ENCODE measurements around the gene POU3F3. TPM values are rescaled to one million over a fixed set of nuclear protein-coding genes. Genes with fewer than 3 reads are reported as not detected.

Gene POU3F3
- total RNA-seq, 1 experiment from 2014 or later, result not detected

- Histone ChIP-seq H3K36me3 (ENCODE audit: control insufficient read depth in 1 of 2, insufficient read depth in 2 of 2, low read length in 2 of 2) (no peaks in the 10 kb centered on the region), H3K27me3 (ENCODE audit: insufficient read depth, low read length) (peaks cover 13% of the 10 kb centered on the region; the same call in 1 of the 2 replicates), H2AFZ (ENCODE audit: low read depth, low read length, poor library complexity, severe bottlenecking) (no peak overlapping the region), H3K27ac (ENCODE audit: low read depth, low read length) (no peak overlapping the region), H3K9me3 (ENCODE audit: control insufficient read depth in 1 of 2, insufficient read depth in 1 of 2, low read depth in 1 of 2, low read length in 2 of 2) (no peaks in the 10 kb centered on the region), H3K4me3 (replicated peaks in 1 of 2; ENCODE audit: low read depth in 1 of 2, low read length in 2 of 2) (no peak overlapping the region), H3K79me2 (ENCODE audit: insufficient read depth, low read length) (no peaks in the 10 kb centered on the region), H4K20me1 (ENCODE audit: insufficient read depth) (no peaks in the 10 kb centered on the region), H3K4me2 (ENCODE audit: low read length) (no peak overlapping the region), H3K9ac (ENCODE audit: low read length) (no peak overlapping the region), H3K9me2 (ENCODE audit: insufficient read depth) (no peaks in the 10 kb centered on the region), H3K4me1 (ENCODE audit: control insufficient read depth in 1 of 2, insufficient read depth in 2 of 2, low read length in 2 of 2) (peaks cover 0 to 8% of the 10 kb centered on the region in 2 experiments; a peak in 1 of 4 replicates)
- ChIA-PET CTCF (no interaction called here), POLR2A (no interaction called here), RAD21 (ENCODE audit: low non-redundant PET in 1 of 2, low total read pairs in 2 of 2, uncharacterized antibody in 2 of 2, unreplicated experiment in 2 of 2) (no interaction called here)
- TF ChIP-seq SRF (IDR thresholded peaks at IDR 0.05; ENCODE audit: low read depth) (no peak), EGR1 (IDR thresholded peaks at IDR 0.05; ENCODE audit: low read depth) (no peak), MAX (IDR thresholded peaks at IDR 0.05) (no peak)
- TF ChIP-seq, protein P1, sequence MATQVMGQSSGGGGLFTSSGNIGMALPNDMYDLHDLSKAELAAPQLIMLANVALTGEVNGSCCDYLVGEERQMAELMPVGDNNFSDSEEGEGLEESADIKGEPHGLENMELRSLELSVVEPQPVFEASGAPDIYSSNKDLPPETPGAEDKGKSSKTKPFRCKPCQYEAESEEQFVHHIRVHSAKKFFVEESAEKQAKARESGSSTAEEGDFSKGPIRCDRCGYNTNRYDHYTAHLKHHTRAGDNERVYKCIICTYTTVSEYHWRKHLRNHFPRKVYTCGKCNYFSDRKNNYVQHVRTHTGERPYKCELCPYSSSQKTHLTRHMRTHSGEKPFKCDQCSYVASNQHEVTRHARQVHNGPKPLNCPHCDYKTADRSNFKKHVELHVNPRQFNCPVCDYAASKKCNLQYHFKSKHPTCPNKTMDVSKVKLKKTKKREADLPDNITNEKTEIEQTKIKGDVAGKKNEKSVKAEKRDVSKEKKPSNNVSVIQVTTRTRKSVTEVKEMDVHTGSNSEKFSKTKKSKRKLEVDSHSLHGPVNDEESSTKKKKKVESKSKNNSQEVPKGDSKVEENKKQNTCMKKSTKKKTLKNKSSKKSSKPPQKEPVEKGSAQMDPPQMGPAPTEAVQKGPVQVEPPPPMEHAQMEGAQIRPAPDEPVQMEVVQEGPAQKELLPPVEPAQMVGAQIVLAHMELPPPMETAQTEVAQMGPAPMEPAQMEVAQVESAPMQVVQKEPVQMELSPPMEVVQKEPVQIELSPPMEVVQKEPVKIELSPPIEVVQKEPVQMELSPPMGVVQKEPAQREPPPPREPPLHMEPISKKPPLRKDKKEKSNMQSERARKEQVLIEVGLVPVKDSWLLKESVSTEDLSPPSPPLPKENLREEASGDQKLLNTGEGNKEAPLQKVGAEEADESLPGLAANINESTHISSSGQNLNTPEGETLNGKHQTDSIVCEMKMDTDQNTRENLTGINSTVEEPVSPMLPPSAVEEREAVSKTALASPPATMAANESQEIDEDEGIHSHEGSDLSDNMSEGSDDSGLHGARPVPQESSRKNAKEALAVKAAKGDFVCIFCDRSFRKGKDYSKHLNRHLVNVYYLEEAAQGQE (IDR thresholded peaks at IDR 0.05; ENCODE audit: low read depth), result no peak
- ATAC-seq, result no peak
- BruUV-seq (replicated peaks), result no TSS peak
- intact Hi-C loops (cut with micrococcal nuclease), result no loop called here
- no peak for DNase-seq (ENCODE audit: low read depth, low spot score)
These were observed 42.5 kb downstream of the POU3F3 start for GRCh38 chr2:104896446-104896845.

- no peaks in the 10 kb centered on the region for H3K36me3 ChIP-seq (ENCODE audit: control insufficient read depth in 1 of 2, insufficient read depth in 2 of 2, low read length in 2 of 2)
- H4K20me1 ChIP-seq (ENCODE audit: insufficient read depth), result no peaks in the 10 kb centered on the region
- no peaks in the 10 kb centered on the region for H3K9me2 ChIP-seq (ENCODE audit: insufficient read depth)
- H3K9ac ChIP-seq (ENCODE audit: low read length), result no peak overlapping the region
- peaks cover 19% of the 10 kb centered on the region; the same call in 1 of the 2 replicates for H3K27me3 ChIP-seq (ENCODE audit: insufficient read depth, low read length)
- peaks cover 0 to 8% of the 10 kb centered on the region in 2 experiments; a peak in 1 of 4 replicates for H3K4me1 ChIP-seq (ENCODE audit: control insufficient read depth in 1 of 2, insufficient read depth in 2 of 2, low read length in 2 of 2)
- ChIA-PET RAD21 (ENCODE audit: low non-redundant PET in 1 of 2, low total read pairs in 2 of 2, uncharacterized antibody in 2 of 2, unreplicated experiment in 2 of 2) (no interaction called here), POLR2A (no interaction called here), CTCF (no interaction called here)
- no peak overlapping the region for H3K4me2 ChIP-seq (ENCODE audit: low read length)
- no peak overlapping the region for H3K4me3 ChIP-seq (replicated peaks in 1 of 2; ENCODE audit: low read depth in 1 of 2, low read length in 2 of 2)
- BruUV-seq (replicated peaks), result no TSS peak
- no peak for DNase-seq (ENCODE audit: low read depth, low spot score)
- H3K27ac ChIP-seq (ENCODE audit: low read depth, low read length), result no peak overlapping the region
- H2AFZ ChIP-seq (ENCODE audit: low read depth, low read length, poor library complexity, severe bottlenecking), result no peak overlapping the region
- peak; percentile 25; the same call in 1 of the 2 replicates for ATAC-seq
- intact Hi-C loops (cut with micrococcal nuclease), result no loop called here
- H3K9me3 ChIP-seq (ENCODE audit: control insufficient read depth in 1 of 2, insufficient read depth in 1 of 2, low read depth in 1 of 2, low read length in 2 of 2), result no peaks in the 10 kb centered on the region
- H3K79me2 ChIP-seq (ENCODE audit: insufficient read depth, low read length), result no peaks in the 10 kb centered on the region
- TF ChIP-seq ATF3 (IDR thresholded peaks at IDR 0.05) (no peak), ELF1 (IDR thresholded peaks at IDR 0.05; ENCODE audit: borderline replicate concordance, low read depth) (no peak), JUND (IDR thresholded peaks at IDR 0.05) (no peak), TCF7L2 (IDR thresholded peaks at IDR 0.05; ENCODE audit: borderline replicate concordance, extremely low read depth, insufficient read depth, insufficient read length) (no peak), CBX3 (IDR thresholded peaks at IDR 0.05; ENCODE audit: low read depth) (no peak), ZBTB33 (IDR thresholded peaks at IDR 0.05; ENCODE audit: extremely low read depth, insufficient replicate concordance, low read length) (no peak), SIN3A (IDR thresholded peaks at IDR 0.05; ENCODE audit: low read depth) (no peak)
These were observed 43.7 kb downstream of the POU3F3 start for GRCh38 chr2:104897515-104898184.

All from HCT116 (cell line).